Lung (tissue), 12 donors: Measurements from ENCODE around the gene ANO2. TPM values are rescaled to one million over a fixed set of nuclear protein-coding genes. Genes with fewer than 3 reads are reported as not detected.

Source experiments
- ATAC-seq: fragments of 200-7000 bp; cut with Tn5 transposase; one replicate; pipeline ENCODE4 v1.9.1; 2020; ENCODE audit warnings: moderate number of reproducible peaks; ENCODE audit not compliant: insufficient read depth, low FRiP score
- DNase-seq, 3 donors: peaks; one replicate each; pipeline ENCODE4 v3.0.0-alpha.2; 2013 to 2017
- H3K27ac ChIP-seq, 2 donors: one replicate each; pipeline ENCODE4 v1.5.1; 2013; ENCODE audit warnings: mild to moderate bottlenecking in 2 of 2, moderate library complexity in 2 of 2, control low read depth in 1 of 2, inconsistent platforms in 1 of 2, low read depth in 1 of 2, low read length in 1 of 2
- H3K27me3 ChIP-seq, 3 donors: one replicate each; pipeline ENCODE4 v1.5.1; 2013; ENCODE audit warnings: low read length in 2 of 3; ENCODE audit not compliant: control insufficient read depth in 3 of 3, insufficient read depth in 3 of 3
- H3K36me3 ChIP-seq, 4 donors: one replicate each; pipeline ENCODE4 v1.5.1; 2013; ENCODE audit warnings: low read length in 4 of 4, mild to moderate bottlenecking in 1 of 4, moderate library complexity in 1 of 4; ENCODE audit not compliant: control insufficient read depth in 4 of 4, insufficient read depth in 4 of 4
- H3K4me1 ChIP-seq, 5 donors: one replicate each; pipeline ENCODE4 v1.5.1; 2013; ENCODE audit warnings: low read length in 5 of 5, mild to moderate bottlenecking in 2 of 5, moderate library complexity in 1 of 5; ENCODE audit not compliant: control insufficient read depth in 5 of 5, insufficient read depth in 5 of 5
- H3K4me3 ChIP-seq: one replicate; pipeline ENCODE4 v1.5.1; 2013; ENCODE audit warnings: mild to moderate bottlenecking, control low read depth, moderate library complexity
- H3K9ac ChIP-seq, 2 donors: one replicate each; pipeline ENCODE4 v1.5.1; 2013; ENCODE audit warnings: low read length in 2 of 2, control low read depth in 1 of 2; ENCODE audit not compliant: insufficient read depth in 1 of 2
- H3K9me3 ChIP-seq, 4 donors: one replicate each; pipeline ENCODE4 v1.5.1; 2013; ENCODE audit warnings: low read length in 3 of 4, mild to moderate bottlenecking in 1 of 4, moderate library complexity in 1 of 4; ENCODE audit not compliant: control insufficient read depth in 4 of 4, insufficient read depth in 3 of 4
- CTCF ChIP-seq: IDR thresholded peaks from 2 replicates; pipeline ENCODE4 v1.5.1; 2012; ENCODE audit warnings: mild to moderate bottlenecking; ENCODE audit errors: control extremely low read depth, extremely low read depth
- WGBS, 2 donors: extraction: QIAGEN DNeasy Blood & Tissue Kit; methylation state at CpG; one replicate each; pipeline ENCODE4 v1.1.7; 2013; 5-methylcytosine and 5-hydroxymethylcytosine counted together
- polyA plus RNA-seq, 2 donors: library from polyadenylated mRNA; stranded (reverse); fragments of 200-250 nt; gene quantifications; one replicate each; pipeline ENCODE4 v1.2.1, GENCODE V29; 2013
- total RNA-seq, 2 donors: library from RNA; depleted of rRNA in 1 of 2; stranded (reverse); fragments of >200 nt in 1 of 2; gene quantifications; one replicate each; pipeline ENCODE4 v1.2.1, GENCODE V29; 2014 to 2021
- donor health status: control.
- donor health status: control.
- donor health status: Bipolar disorder and iron deficiency.
- donor health status: healthy.
- donor health status: DM: yes; HTN: yes; CAD: no.

ANO2 gene
- total and polyA plus RNA-seq, 4 donors, result 5.9 to 11.3 (median 7.4) TPM

- Histone ChIP-seq H3K36me3 (no peaks in the 10 kb centered on the region), H3K27me3 (peaks cover 0 to 2% (median 0%) of the 10 kb centered on the region in 3 donors), H3K4me3 (no peak overlapping the region), H3K9me3 (no peaks in the 10 kb centered on the region), H3K27ac (no peak overlapping the region), H3K4me1 (no peaks in the 10 kb centered on the region), H3K9ac (no peak overlapping the region)
- no peak for TF ChIP-seq CTCF
- ATAC-seq, result no peak
- no peak for DNase-seq
These were observed 236.7 kb downstream of the ANO2 start for GRCh38 chr12:5708371-5708770.

GRCh38 chr12:5706247-5706646 lies 238.8 kb downstream of the ANO2 start:
- TF ChIP-seq CTCF, result no peak
- Histone ChIP-seq H3K4me1 (no peaks in the 10 kb centered on the region), H3K9ac (no peak overlapping the region), H3K4me3 (no peak overlapping the region), H3K27me3 (peaks cover 0 to 2% (median 0%) of the 10 kb centered on the region in 3 donors), H3K9me3 (no peaks in the 10 kb centered on the region), H3K36me3 (no peaks in the 10 kb centered on the region), H3K27ac (no peak overlapping the region)
- ATAC-seq, result no peak
- no peak for DNase-seq
- 93 to 96% methylated on average over 4 of the region's 4 CpGs for WGBS, 2 donors

- WGBS, 2 donors, result 87 to 89% methylated on average over 9 of the region's 9 CpGs
- no peak for TF ChIP-seq CTCF
- no peaks in the 10 kb centered on the region for H3K36me3 ChIP-seq
- no peak overlapping the region for H3K9ac ChIP-seq
- ATAC-seq (no peak), DNase-seq (no peak)
- no peak overlapping the region for H3K27ac ChIP-seq
- H3K4me1 ChIP-seq, result no peaks in the 10 kb centered on the region
- peaks cover 0 to 4% (median 0%) of the 10 kb centered on the region in 3 donors for H3K27me3 ChIP-seq
- no peaks in the 10 kb centered on the region for H3K9me3 ChIP-seq
- no peak overlapping the region for H3K4me3 ChIP-seq
These were observed 239.3 kb downstream of the ANO2 start for GRCh38 chr12:5705791-5706190.

GRCh38 chr12:5694759-5695409 lies 250.2 kb downstream of the ANO2 start:
- 54 to 68% methylated on average over 6 of the region's 6 CpGs for WGBS, 2 donors
- DNase-seq (peak in 2 of 3 donors; percentile 40 to 81), ATAC-seq (peak; percentile 79)
- Histone ChIP-seq H3K9me3 (peaks cover 0 to 2% (median 0%) of the 10 kb centered on the region in 4 donors), H3K4me1 (no peaks in the 10 kb centered on the region), H3K9ac (no peak overlapping the region), H3K27me3 (peaks cover 0 to 25% (median 0%) of the 10 kb centered on the region in 3 donors), H3K36me3 (no peaks in the 10 kb centered on the region), H3K4me3 (no peak overlapping the region), H3K27ac (no peak overlapping the region)
- no peak for TF ChIP-seq CTCF
